K562 (cell line): ENCODE measurements around the gene CCL19.

Experiments used
- CEBPB ChIP-seq: fragments of 450-650 bp; IDR thresholded peaks from 2 replicates; pipeline ENCODE4 v1.6.1; 2016; ENCODE audit warnings: missing genetic modification characterization, missing compliant biosample characterization
- CREB1 ChIP-seq, 2 experiments: sonication (generic) in 1 of 2; formaldehyde crosslinking in 1 of 2; IDR thresholded peaks; 2 replicates each; pipeline versions ENCODE4 v1.6.1 to v1.8.0; 2012 to 2022; ENCODE audit warnings: inconsistent platforms in 1 of 2, mild to moderate bottlenecking in 1 of 2, missing genetic modification reagents in 1 of 2, moderate library complexity in 1 of 2
- FOXM1 ChIP-seq, 2 experiments: fragments of 450-650 bp in 1 of 2; sonication (generic) in 1 of 2; formaldehyde crosslinking in 1 of 2; IDR thresholded peaks; 2 replicates each; pipeline versions ENCODE4 v1.6.1 to v1.9.0; 2017 to 2022; ENCODE audit warnings: low read depth in 2 of 2, mild to moderate bottlenecking in 2 of 2, missing genetic modification reagents in 1 of 2, moderate library complexity in 1 of 2
- GABPB1 ChIP-seq: sonication (generic); formaldehyde crosslinking; IDR thresholded peaks from 2 replicates; pipeline ENCODE4 v1.8.0; 2022; ENCODE audit warnings: mild to moderate bottlenecking, missing genetic modification reagents
- HDAC6 ChIP-seq: IDR thresholded peaks from 2 replicates; pipeline ENCODE4 v1.6.1; 2012; ENCODE audit warnings: low read depth, mild to moderate bottlenecking, control low read depth, inconsistent platforms, low read length, moderate library complexity
- JUND ChIP-seq, 2 experiments: IDR thresholded peaks; 2 replicates in 1 of 2; 3 replicates in 1 of 2; pipeline ENCODE4 v1.6.1; 2011; ENCODE audit warnings: borderline replicate concordance in 2 of 2, low read depth in 2 of 2, low read length in 2 of 2, improper control_type of control experiment in 1 of 2, missing biosample characterization in 1 of 2, missing genetic modification characterization in 1 of 2, missing genetic modification reagents in 1 of 2
- MEF2A ChIP-seq: IDR thresholded peaks from 2 replicates; pipeline ENCODE4 v1.6.1; 2011; ENCODE audit warnings: low read depth, mild to moderate bottlenecking, low read length, moderate library complexity; ENCODE audit not compliant: control insufficient read depth
- NONO ChIP-seq, 2 experiments: fragments of 200-400 bp in 1 of 2; fragments of 450-650 bp in 1 of 2; formaldehyde crosslinking in 1 of 2; IDR thresholded peaks; 2 replicates each; pipeline ENCODE4 v1.6.1; 2017; ENCODE audit warnings: low read depth in 2 of 2, mild to moderate bottlenecking in 2 of 2, moderate library complexity in 2 of 2, low read length in 1 of 2
- NRF1 ChIP-seq, 2 experiments: fragments of 450-650 bp; IDR thresholded peaks in 1 of 2; conservative IDR thresholded peaks in 1 of 2; 2 replicates each; pipeline ENCODE4 v1.6.1; 2014; ENCODE audit warnings: mild to moderate bottlenecking in 2 of 2
- RAD21 ChIP-seq, 2 experiments: fragments of 250-450 bp in 1 of 2; fragments of 450-650 bp in 1 of 2; sonication (Bioruptor Pico) in 1 of 2; formaldehyde crosslinking in 1 of 2; IDR thresholded peaks in 1 of 2; conservative IDR thresholded peaks in 1 of 2; 2 replicates each; pipeline versions ENCODE4 v1.4.0 to v1.8.0; 2020 to 2022; ENCODE audit warnings: mild to moderate bottlenecking in 2 of 2, moderate library complexity in 1 of 2
- SMC3 ChIP-seq: conservative IDR thresholded peaks from 2 replicates; pipeline ENCODE4 v1.6.1; 2011; ENCODE audit warnings: low read depth, low read length, improper control_type of control experiment; ENCODE audit not compliant: insufficient read depth
- YY1 ChIP-seq, 3 experiments: IDR thresholded peaks; 2 replicates each; pipeline ENCODE4 v1.6.1; 2011; ENCODE audit warnings: low read length in 2 of 3, mild to moderate bottlenecking in 2 of 3, moderate library complexity in 2 of 3, borderline replicate concordance in 1 of 3, control low read depth in 1 of 3, low read depth in 1 of 3; ENCODE audit not compliant: insufficient read depth in 3 of 3, insufficient replicate concordance in 2 of 3, control insufficient read depth in 1 of 3, insufficient read length in 1 of 3; ENCODE audit errors: extremely low read depth in 1 of 3
- TF ChIP-seq, protein P1 (sequence below): fragments of 450-650 bp; IDR thresholded peaks from 2 replicates; pipeline ENCODE4 v1.6.1; 2018; ENCODE audit not compliant: partially characterized antibody

DNA sequence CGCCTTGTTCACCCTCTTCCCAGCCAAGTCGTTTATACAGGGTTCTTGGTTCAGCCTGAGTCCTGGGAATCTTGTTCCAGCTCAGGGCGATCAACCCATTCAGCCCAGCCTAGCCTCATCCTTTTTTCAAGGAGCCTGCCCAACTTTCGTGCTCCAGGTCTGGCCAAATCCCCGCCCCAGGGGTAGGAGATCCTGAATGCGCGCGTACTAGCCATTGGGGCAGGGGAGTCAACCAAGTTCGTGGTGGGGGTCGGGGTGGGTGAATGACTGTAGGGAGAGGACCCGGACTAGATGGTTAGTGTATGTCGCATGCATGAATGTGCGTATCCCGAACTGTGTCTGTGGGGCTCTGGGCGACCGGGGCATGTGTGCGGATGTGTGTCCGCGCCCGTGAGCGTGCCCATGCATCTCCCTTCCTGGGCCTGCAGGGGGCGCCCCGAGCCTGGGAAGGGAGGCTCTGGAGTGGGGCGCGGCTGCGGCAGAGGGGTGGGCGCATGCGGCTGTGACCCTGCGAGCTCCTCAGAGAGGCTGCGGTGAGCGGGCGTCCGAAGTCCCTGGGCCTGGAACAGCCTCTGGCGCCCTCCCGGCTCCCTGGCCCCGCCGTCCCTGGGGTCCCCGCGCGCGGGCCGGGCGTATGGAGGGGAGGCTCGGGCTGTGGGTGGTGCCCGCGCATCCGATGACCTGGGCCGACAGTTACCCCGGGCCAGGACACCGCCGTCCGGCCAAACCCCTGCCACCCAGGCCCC lies 10.1 kb upstream of the CCL19 start:
- no peak for TF ChIP-seq NONO (IDR thresholded peaks at IDR 0.05; ENCODE audit: low read depth in 2 of 2, low read length in 1 of 2)
- peak; percentile 32 to 49; a peak in 3 of 4 replicates for TF ChIP-seq NRF1 (conservative IDR thresholded peaks at IDR 0.05 in 1 of 2, IDR thresholded peaks at IDR 0.05 in 1 of 2)
- no peak for TF ChIP-seq CREB1 (IDR thresholded peaks at IDR 0.05)
- no peak for TF ChIP-seq CREB1 (CRISPR knock-in tag; IDR thresholded peaks at IDR 0.05)
- no peak for TF ChIP-seq GABPB1
- no peak for TF ChIP-seq JUND (IDR thresholded peaks at IDR 0.05; ENCODE audit: borderline replicate concordance, low read depth, low read length)
- no peak for TF ChIP-seq JUND (tag; IDR thresholded peaks at IDR 0.05; ENCODE audit: borderline replicate concordance, low read depth, low read length)
- TF ChIP-seq RAD21 (CRISPR knock-in tag; conservative IDR thresholded peaks at IDR 0.05 in 1 of 2, IDR thresholded peaks at IDR 0.05 in 1 of 2): peak in 1 of 2 experiments; percentile 41; a peak in 2 of 4 replicates
- no peak for TF ChIP-seq CEBPB (tag)
- TF ChIP-seq HDAC6: no peak
- no peak for TF ChIP-seq FOXM1 (IDR thresholded peaks at IDR 0.05; ENCODE audit: low read depth)
- TF ChIP-seq FOXM1 (CRISPR knock-in tag; IDR thresholded peaks at IDR 0.05; ENCODE audit: low read depth): no peak
- no peak for TF ChIP-seq SMC3
- TF ChIP-seq, protein P1, sequence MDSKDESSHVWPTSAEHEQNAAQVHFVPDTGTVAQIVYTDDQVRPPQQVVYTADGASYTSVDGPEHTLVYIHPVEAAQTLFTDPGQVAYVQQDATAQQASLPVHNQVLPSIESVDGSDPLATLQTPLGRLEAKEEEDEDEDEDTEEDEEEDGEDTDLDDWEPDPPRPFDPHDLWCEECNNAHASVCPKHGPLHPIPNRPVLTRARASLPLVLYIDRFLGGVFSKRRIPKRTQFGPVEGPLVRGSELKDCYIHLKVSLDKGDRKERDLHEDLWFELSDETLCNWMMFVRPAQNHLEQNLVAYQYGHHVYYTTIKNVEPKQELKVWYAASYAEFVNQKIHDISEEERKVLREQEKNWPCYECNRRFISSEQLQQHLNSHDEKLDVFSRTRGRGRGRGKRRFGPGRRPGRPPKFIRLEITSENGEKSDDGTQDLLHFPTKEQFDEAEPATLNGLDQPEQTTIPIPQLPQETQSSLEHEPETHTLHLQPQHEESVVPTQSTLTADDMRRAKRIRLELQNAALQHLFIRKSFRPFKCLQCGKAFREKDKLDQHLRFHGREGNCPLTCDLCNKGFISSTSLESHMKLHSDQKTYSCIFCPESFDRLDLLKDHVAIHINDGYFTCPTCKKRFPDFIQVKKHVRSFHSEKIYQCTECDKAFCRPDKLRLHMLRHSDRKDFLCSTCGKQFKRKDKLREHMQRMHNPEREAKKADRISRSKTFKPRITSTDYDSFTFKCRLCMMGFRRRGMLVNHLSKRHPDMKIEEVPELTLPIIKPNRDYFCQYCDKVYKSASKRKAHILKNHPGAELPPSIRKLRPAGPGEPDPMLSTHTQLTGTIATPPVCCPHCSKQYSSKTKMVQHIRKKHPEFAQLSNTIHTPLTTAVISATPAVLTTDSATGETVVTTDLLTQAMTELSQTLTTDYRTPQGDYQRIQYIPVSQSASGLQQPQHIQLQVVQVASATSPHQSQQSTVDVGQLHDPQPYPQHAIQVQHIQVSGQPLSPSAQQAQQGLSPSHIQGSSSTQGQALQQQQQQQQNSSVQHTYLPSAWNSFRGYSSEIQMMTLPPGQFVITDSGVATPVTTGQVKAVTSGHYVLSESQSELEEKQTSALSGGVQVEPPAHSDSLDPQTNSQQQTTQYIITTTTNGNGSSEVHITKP: no peak
- TF ChIP-seq YY1 (IDR thresholded peaks at IDR 0.05; ENCODE audit: borderline replicate concordance in 1 of 3, control insufficient read depth in 1 of 3, extremely low read depth in 1 of 3, insufficient read depth in 3 of 3, insufficient read length in 1 of 3, insufficient replicate concordance in 2 of 3, low read depth in 1 of 3, low read length in 2 of 3): peak in 1 of 3 experiments; percentile 6
- TF ChIP-seq MEF2A: no peak
